ENCODE measurements around the gene NAT8L.

NAT8L gene

GRCh38 chr4:2065106-2065930, 6.2 kb downstream of the NAT8L start:
- DNase-seq, result no peak

GRCh38 chr4:2066011-2066551, 7.0 kb downstream of the NAT8L start:
- no peak for DNase-seq

GRCh38 chr4:2066571-2067445, 7.7 kb downstream of the NAT8L start:
- DNase-seq, result no peak

GRCh38 chr4:2067446-2068197, 8.5 kb downstream of the NAT8L start:
- DNase-seq, result no peak

GRCh38 chr4:2068198-2068470, 9.0 kb downstream of the NAT8L start:
- no peak for DNase-seq

- DNase-seq, result no peak
These were observed 9.4 kb downstream of the NAT8L start for GRCh38 chr4:2068566-2068965.

- DNase-seq, result no peak
These were observed 10.2 kb downstream of the NAT8L start for GRCh38 chr4:2069161-2069971.

- no peak for DNase-seq
These were observed 10.9 kb downstream of the NAT8L start for GRCh38 chr4:2069986-2070385.

GRCh38 chr4:2070421-2071251, 11.5 kb downstream of the NAT8L start:
- DNase-seq, result no peak

GRCh38 chr4:2071252-2071911, 12.3 kb downstream of the NAT8L start:
- no peak for DNase-seq

GRCh38 chr4:2071912-2072867, 13.1 kb downstream of the NAT8L start:
- DNase-seq, result no peak

GRCh38 chr4:2072971-2073807, 14.1 kb downstream of the NAT8L start:
- DNase-seq, result no peak

- no peak for DNase-seq
These were observed 14.8 kb downstream of the NAT8L start for GRCh38 chr4:2073808-2074481.

GRCh38 chr4:2074588-2074987, 15.5 kb downstream of the NAT8L start:
- DNase-seq, result no peak

- no peak for DNase-seq
These were observed 16.3 kb downstream of the NAT8L start for GRCh38 chr4:2075171-2075986.

- DNase-seq, result no peak
These were observed 17.1 kb downstream of the NAT8L start for GRCh38 chr4:2075987-2076907.
